ENCODE measurements around the gene FMN1.
A peak's percentile ranks its signal among the peaks of the same experiment; 100 is the strongest.
"Not testable (repeated sequence)": the region's sequence is repeated elsewhere in the genome, so short reads cannot be mapped to it uniquely, and the experiment has no call there.

Gene FMN1

GRCh38 chr15:33089878-33090757, 104.4 kb downstream of the FMN1 start:
- H3K9me3 Mint-ChIP-seq (ENCODE audit: low read depth) = no peaks in the 10 kb centered on the region
- H3K27me3 Mint-ChIP-seq = no peaks in the 10 kb centered on the region
- H3K36me3 Mint-ChIP-seq = no peaks in the 10 kb centered on the region
- H3K27ac Mint-ChIP-seq = no peak overlapping the region
- H3K4me3 Mint-ChIP-seq = no peak overlapping the region
- H3K4me1 Mint-ChIP-seq (ENCODE audit: low read depth) = peaks cover 16% of the 10 kb centered on the region

- Mint-ChIP-seq H3K4me3 (no peak overlapping the region), H3K4me1 (ENCODE audit: low read depth) (peaks cover 16% of the 10 kb centered on the region), H3K27me3 (no peaks in the 10 kb centered on the region), H3K36me3 (no peaks in the 10 kb centered on the region), H3K9me3 (ENCODE audit: low read depth) (no peaks in the 10 kb centered on the region), H3K27ac (no peak overlapping the region)
Observed at GRCh38 chr15:33089165-33089877, 105.2 kb downstream of the FMN1 start.

GRCh38 chr15:33086500-33087121, 107.9 kb downstream of the FMN1 start:
- Mint-ChIP-seq H3K27me3 (no peaks in the 10 kb centered on the region), H3K9me3 (ENCODE audit: low read depth) (no peaks in the 10 kb centered on the region), H3K4me1 (ENCODE audit: low read depth) (peaks cover 5% of the 10 kb centered on the region), H3K36me3 (no peaks in the 10 kb centered on the region), H3K4me3 (no peak overlapping the region), H3K27ac (no peak overlapping the region)

GRCh38 chr15:33084661-33085060, 109.9 kb downstream of the FMN1 start:
- H3K36me3 Mint-ChIP-seq = no peaks in the 10 kb centered on the region
- H3K4me3 Mint-ChIP-seq = no peak overlapping the region
- no peaks in the 10 kb centered on the region for H3K4me1 Mint-ChIP-seq (ENCODE audit: low read depth)
- H3K27ac Mint-ChIP-seq = no peak overlapping the region
- no peaks in the 10 kb centered on the region for H3K9me3 Mint-ChIP-seq (ENCODE audit: low read depth)
- no peaks in the 10 kb centered on the region for H3K27me3 Mint-ChIP-seq

GRCh38 chr15:33083232-33084081, 111.1 kb downstream of the FMN1 start:
- no peaks in the 10 kb centered on the region for H3K9me3 Mint-ChIP-seq (ENCODE audit: low read depth)
- no peak overlapping the region for H3K27ac Mint-ChIP-seq
- no peaks in the 10 kb centered on the region for H3K27me3 Mint-ChIP-seq
- no peaks in the 10 kb centered on the region for H3K36me3 Mint-ChIP-seq
- no peak overlapping the region for H3K4me3 Mint-ChIP-seq
- no peaks in the 10 kb centered on the region for H3K4me1 Mint-ChIP-seq (ENCODE audit: low read depth)

- Mint-ChIP-seq H3K4me1 (ENCODE audit: low read depth) (no peaks in the 10 kb centered on the region), H3K4me3 (no peak overlapping the region), H3K9me3 (ENCODE audit: low read depth) (no peaks in the 10 kb centered on the region), H3K27me3 (no peaks in the 10 kb centered on the region), H3K36me3 (no peaks in the 10 kb centered on the region), H3K27ac (no peak overlapping the region)
Observed at GRCh38 chr15:33080006-33080405, 114.5 kb downstream of the FMN1 start.

GRCh38 chr15:33078607-33079006, 115.9 kb downstream of the FMN1 start:
- no peaks in the 10 kb centered on the region for H3K36me3 Mint-ChIP-seq

GRCh38 chr15:33076937-33077336, 117.6 kb downstream of the FMN1 start:
- Mint-ChIP-seq H3K9me3 (ENCODE audit: low read depth) (no peaks in the 10 kb centered on the region), H3K36me3 (no peaks in the 10 kb centered on the region), H3K27ac (no peak overlapping the region), H3K4me3 (no peak overlapping the region), H3K27me3 (peaks cover 1% of the 10 kb centered on the region), H3K4me1 (ENCODE audit: low read depth) (no peaks in the 10 kb centered on the region)

More at GRCh38 chr15:33078607-33079006, 115.9 kb downstream of the FMN1 start:
- peaks cover 1% of the 10 kb centered on the region for H3K27me3 Mint-ChIP-seq
- no peaks in the 10 kb centered on the region for H3K4me1 Mint-ChIP-seq (ENCODE audit: low read depth)
- H3K4me3 Mint-ChIP-seq = no peak overlapping the region
- no peak overlapping the region for H3K27ac Mint-ChIP-seq
- H3K9me3 Mint-ChIP-seq (ENCODE audit: low read depth) = no peaks in the 10 kb centered on the region

GRCh38 chr15:33074942-33075341, 119.6 kb downstream of the FMN1 start:
- Mint-ChIP-seq H3K27ac (no peak overlapping the region), H3K4me1 (ENCODE audit: low read depth) (no peaks in the 10 kb centered on the region), H3K27me3 (peaks cover 1% of the 10 kb centered on the region), H3K9me3 (ENCODE audit: low read depth) (no peaks in the 10 kb centered on the region), H3K4me3 (no peak overlapping the region), H3K36me3 (no peaks in the 10 kb centered on the region)

GRCh38 chr15:33074212-33074611, 120.3 kb downstream of the FMN1 start:
- Mint-ChIP-seq H3K36me3 (no peaks in the 10 kb centered on the region), H3K27ac (no peak overlapping the region), H3K27me3 (peaks cover 1% of the 10 kb centered on the region)

GRCh38 chr15:33071451-33071850, 123.1 kb downstream of the FMN1 start:
- no peaks in the 10 kb centered on the region for H3K36me3 Mint-ChIP-seq
- no peak overlapping the region for H3K27ac Mint-ChIP-seq
- no peaks in the 10 kb centered on the region for H3K9me3 Mint-ChIP-seq (ENCODE audit: low read depth)
- H3K27me3 Mint-ChIP-seq = peaks cover 6% of the 10 kb centered on the region
- H3K4me1 Mint-ChIP-seq (ENCODE audit: low read depth) = peaks cover 15% of the 10 kb centered on the region
- H3K4me3 Mint-ChIP-seq = no peak overlapping the region

More at GRCh38 chr15:33074212-33074611, 120.3 kb downstream of the FMN1 start:
- Mint-ChIP-seq H3K9me3 (ENCODE audit: low read depth) (no peaks in the 10 kb centered on the region), H3K4me1 (ENCODE audit: low read depth) (no peaks in the 10 kb centered on the region), H3K4me3 (no peak overlapping the region)

- peaks cover 15% of the 10 kb centered on the region for H3K4me1 Mint-ChIP-seq (ENCODE audit: low read depth)
- not testable (repeated sequence) for H3K4me3 Mint-ChIP-seq; H3K27me3 Mint-ChIP-seq; H3K36me3 Mint-ChIP-seq; H3K27ac Mint-ChIP-seq; H3K9me3 Mint-ChIP-seq (ENCODE audit: low read depth)
Observed at GRCh38 chr15:33069903-33070302, 124.6 kb downstream of the FMN1 start.

GRCh38 chr15:33069161-33069560, 125.4 kb downstream of the FMN1 start:
- no peaks in the 10 kb centered on the region for H3K9me3 Mint-ChIP-seq (ENCODE audit: low read depth)
- no peak overlapping the region for H3K27ac Mint-ChIP-seq
- peaks cover 15% of the 10 kb centered on the region for H3K4me1 Mint-ChIP-seq (ENCODE audit: low read depth)
- peaks cover 9% of the 10 kb centered on the region for H3K27me3 Mint-ChIP-seq
- no peaks in the 10 kb centered on the region for H3K36me3 Mint-ChIP-seq
- no peak overlapping the region for H3K4me3 Mint-ChIP-seq

- no peaks in the 10 kb centered on the region for H3K36me3 Mint-ChIP-seq
- H3K27ac Mint-ChIP-seq = no peak overlapping the region
- H3K4me1 Mint-ChIP-seq (ENCODE audit: low read depth) = peaks cover 15% of the 10 kb centered on the region
- no peaks in the 10 kb centered on the region for H3K9me3 Mint-ChIP-seq (ENCODE audit: low read depth)
- peak overlapping the region; percentile 66 for H3K4me3 Mint-ChIP-seq
- peaks cover 11% of the 10 kb centered on the region for H3K27me3 Mint-ChIP-seq
Observed at GRCh38 chr15:33068511-33068990, 126.0 kb downstream of the FMN1 start.

Measured in activated naive CD8-positive, alpha-beta T cell (primary cell).